Measurements from ENCODE around the gene AKR1C2.
"Not testable (repeated sequence)": the region's sequence is repeated elsewhere in the genome, so short reads cannot be mapped to it uniquely, and the experiment has no call there.

- not testable (repeated sequence) for TF ChIP-seq CTCF, EP300 (IDR thresholded peaks at IDR 0.05)
Measured at GRCh38 chr10:5003127-5004029, at the start of gene AKR1C2.
